Measurements from ENCODE around the gene FAM200C. TPM values are rescaled to one million over a fixed set of nuclear protein-coding genes. Genes with fewer than 3 reads are reported as not detected.

Gene FAM200C
- total RNA-seq, 1 donor from 2014 or later: 9.1 TPM

DNA sequence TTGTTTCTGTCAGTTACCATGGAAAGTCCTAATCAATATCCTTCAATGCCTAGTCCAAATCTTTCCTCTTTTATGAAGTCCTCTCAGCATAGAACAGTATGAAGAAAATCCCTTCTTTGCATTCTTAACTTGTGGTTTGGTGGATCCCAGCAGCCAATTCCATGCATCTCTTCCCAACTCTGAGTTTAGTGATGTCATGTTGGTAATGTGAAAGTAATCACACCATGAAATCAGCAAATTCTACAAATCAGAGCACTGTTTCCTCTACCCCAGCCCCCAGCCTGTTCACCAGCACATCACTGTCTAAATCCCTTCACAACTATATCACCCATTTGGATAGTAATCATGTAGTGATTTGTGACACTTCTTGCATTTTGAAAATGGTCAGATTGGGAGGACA, 24.7 kb downstream of the FAM200C start:
- peaks cover 47% of the 10 kb centered on the region for H3K27me3 Mint-ChIP-seq (ENCODE audit: low read depth)

GRCh38 chr5:160371294-160371693, 28.6 kb downstream of the FAM200C start:
- TF ChIP-seq, protein P1, sequence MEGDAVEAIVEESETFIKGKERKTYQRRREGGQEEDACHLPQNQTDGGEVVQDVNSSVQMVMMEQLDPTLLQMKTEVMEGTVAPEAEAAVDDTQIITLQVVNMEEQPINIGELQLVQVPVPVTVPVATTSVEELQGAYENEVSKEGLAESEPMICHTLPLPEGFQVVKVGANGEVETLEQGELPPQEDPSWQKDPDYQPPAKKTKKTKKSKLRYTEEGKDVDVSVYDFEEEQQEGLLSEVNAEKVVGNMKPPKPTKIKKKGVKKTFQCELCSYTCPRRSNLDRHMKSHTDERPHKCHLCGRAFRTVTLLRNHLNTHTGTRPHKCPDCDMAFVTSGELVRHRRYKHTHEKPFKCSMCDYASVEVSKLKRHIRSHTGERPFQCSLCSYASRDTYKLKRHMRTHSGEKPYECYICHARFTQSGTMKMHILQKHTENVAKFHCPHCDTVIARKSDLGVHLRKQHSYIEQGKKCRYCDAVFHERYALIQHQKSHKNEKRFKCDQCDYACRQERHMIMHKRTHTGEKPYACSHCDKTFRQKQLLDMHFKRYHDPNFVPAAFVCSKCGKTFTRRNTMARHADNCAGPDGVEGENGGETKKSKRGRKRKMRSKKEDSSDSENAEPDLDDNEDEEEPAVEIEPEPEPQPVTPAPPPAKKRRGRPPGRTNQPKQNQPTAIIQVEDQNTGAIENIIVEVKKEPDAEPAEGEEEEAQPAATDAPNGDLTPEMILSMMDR (conservative IDR thresholded peaks at IDR 0.05): no peak
- H3K36me3 Mint-ChIP-seq (ENCODE audit: low read depth): no peaks in the 10 kb centered on the region
- DNase-seq (ENCODE audit: low read depth, low spot score): no peak
- peaks cover 70% of the 10 kb centered on the region for H3K27me3 Mint-ChIP-seq (ENCODE audit: low read depth)
- peak overlapping the region; percentile 73 for H3K4me3 Mint-ChIP-seq
- peaks cover 14% of the 10 kb centered on the region for H3K4me1 Mint-ChIP-seq
- no peak overlapping the region for H3K27ac Mint-ChIP-seq (ENCODE audit: unreplicated experiment)
- no peaks in the 10 kb centered on the region for H3K9me3 Mint-ChIP-seq

More for the DNA sequence above, 24.7 kb downstream of the FAM200C start:
- Mint-ChIP-seq H3K27ac (ENCODE audit: unreplicated experiment) (no peak overlapping the region), H3K36me3 (ENCODE audit: low read depth) (no peaks in the 10 kb centered on the region), H3K9me3 (no peaks in the 10 kb centered on the region), H3K4me3 (no peak overlapping the region), H3K4me1 (peaks cover 8% of the 10 kb centered on the region)
- TF ChIP-seq, protein P1 (conservative IDR thresholded peaks at IDR 0.05): no peak
- DNase-seq (ENCODE audit: low read depth, low spot score): no peak

GRCh38 chr5:160370713-160371034, 29.2 kb downstream of the FAM200C start:
- TF ChIP-seq, protein P1 (conservative IDR thresholded peaks at IDR 0.05): no peak
- Mint-ChIP-seq H3K27me3 (ENCODE audit: low read depth) (peaks cover 70% of the 10 kb centered on the region), H3K4me3 (peak overlapping the region; percentile 73), H3K36me3 (ENCODE audit: low read depth) (no peaks in the 10 kb centered on the region), H3K4me1 (peaks cover 14% of the 10 kb centered on the region), H3K9me3 (no peaks in the 10 kb centered on the region), H3K27ac (ENCODE audit: unreplicated experiment) (no peak overlapping the region)
- DNase-seq (ENCODE audit: low read depth, low spot score): no peak

GRCh38 chr5:160369990-160370712, 29.7 kb downstream of the FAM200C start, which contains the start of gene C1QTNF2:
TSS of gene C1QTNF2 (minus strand) at chr5:160370626. CDS start at chr5:160355011, 15,615 bp downstream.
- Mint-ChIP-seq H3K27me3 (ENCODE audit: low read depth) (peaks cover 68% of the 10 kb centered on the region), H3K4me1 (peaks cover 14% of the 10 kb centered on the region), H3K36me3 (ENCODE audit: low read depth) (no peaks in the 10 kb centered on the region), H3K9me3 (no peaks in the 10 kb centered on the region), H3K4me3 (peak within 1 kb of the TSS; percentile 73), H3K27ac (ENCODE audit: unreplicated experiment) (no peak within 1 kb of the TSS)
- TF ChIP-seq, protein P1 (conservative IDR thresholded peaks at IDR 0.05): no peak
- DNase-seq (ENCODE audit: low read depth, low spot score): peak; percentile 31

GRCh38 chr5:160367885-160368284, 32.0 kb downstream of the FAM200C start:
- TF ChIP-seq, protein P1 (conservative IDR thresholded peaks at IDR 0.05): no peak
- H3K27me3 Mint-ChIP-seq (ENCODE audit: low read depth): peaks cover 53% of the 10 kb centered on the region
- H3K36me3 Mint-ChIP-seq (ENCODE audit: low read depth): no peaks in the 10 kb centered on the region
- H3K27ac Mint-ChIP-seq (ENCODE audit: unreplicated experiment): no peak overlapping the region
- peaks cover 28% of the 10 kb centered on the region for H3K4me1 Mint-ChIP-seq
- no peaks in the 10 kb centered on the region for H3K9me3 Mint-ChIP-seq
- no peak overlapping the region for H3K4me3 Mint-ChIP-seq
- no peak for DNase-seq (ENCODE audit: low read depth, low spot score)
